Forelimb muscle (tissue), 1 donor: Measurements from ENCODE around the gene LBR. TPM values are rescaled to one million over a fixed set of nuclear protein-coding genes. Genes with fewer than 3 reads are reported as not detected.

Source experiments
- DNase-seq: peaks from one replicate; pipeline ENCODE4 v3.0.0-alpha.2; 2013; ENCODE audit warnings: low read depth
- polyA plus RNA-seq: library from polyadenylated mRNA; unstranded; fragments of 120-200 nt; gene quantifications from one replicate; pipeline ENCODE4 v1.2.1, GENCODE V29; 2013; ENCODE audit not compliant: insufficient read length

LBR gene
- polyA plus RNA-seq, 1 donor = 38.3 TPM

GRCh38 chr1:225374996-225375395 is 52.8 kb downstream of the LBR start:
- DNase-seq = no peak

GRCh38 chr1:225373155-225373554 is 54.7 kb downstream of the LBR start:
- DNase-seq = no peak

- DNase-seq = no peak
Observed at GRCh38 chr1:225371366-225372010, 56.4 kb downstream of the LBR start.

GRCh38 chr1:225368036-225368552 is 59.7 kb downstream of the LBR start:
- no peak for DNase-seq

- DNase-seq = no peak
Observed at GRCh38 chr1:225366552-225366951, 61.3 kb downstream of the LBR start.

- no peak for DNase-seq
Observed at GRCh38 chr1:225366018-225366417, 61.8 kb downstream of the LBR start.

GRCh38 chr1:225364439-225364838 is 63.4 kb downstream of the LBR start:
- no peak for DNase-seq

GRCh38 chr1:225362805-225363204 is 65.0 kb downstream of the LBR start:
- no peak for DNase-seq

- no peak for DNase-seq
Observed at GRCh38 chr1:225361176-225361575, 66.7 kb downstream of the LBR start.

- DNase-seq = no peak
Observed at GRCh38 chr1:225360119-225360518, 67.7 kb downstream of the LBR start.

- no peak for DNase-seq
Observed at GRCh38 chr1:225355863-225356262, 72.0 kb downstream of the LBR start.

GRCh38 chr1:225354906-225355305 is 72.9 kb downstream of the LBR start:
- no peak for DNase-seq

Other genes starting within 250 kb of the LBR start
- 146 TPM for gene ENAH, start 225.1 kb upstream of the LBR start, polyA plus RNA-seq